Inferior parietal cortex (tissue), 1 donor: ENCODE measurements around the gene COL18A1.

ENCODE experiments used
- DNase-seq: peaks from one replicate; pipeline ENCODE4 v3.0.0-alpha.2; 2016; ENCODE audit errors: extremely low spot score

The COL18A1 gene

DNA sequence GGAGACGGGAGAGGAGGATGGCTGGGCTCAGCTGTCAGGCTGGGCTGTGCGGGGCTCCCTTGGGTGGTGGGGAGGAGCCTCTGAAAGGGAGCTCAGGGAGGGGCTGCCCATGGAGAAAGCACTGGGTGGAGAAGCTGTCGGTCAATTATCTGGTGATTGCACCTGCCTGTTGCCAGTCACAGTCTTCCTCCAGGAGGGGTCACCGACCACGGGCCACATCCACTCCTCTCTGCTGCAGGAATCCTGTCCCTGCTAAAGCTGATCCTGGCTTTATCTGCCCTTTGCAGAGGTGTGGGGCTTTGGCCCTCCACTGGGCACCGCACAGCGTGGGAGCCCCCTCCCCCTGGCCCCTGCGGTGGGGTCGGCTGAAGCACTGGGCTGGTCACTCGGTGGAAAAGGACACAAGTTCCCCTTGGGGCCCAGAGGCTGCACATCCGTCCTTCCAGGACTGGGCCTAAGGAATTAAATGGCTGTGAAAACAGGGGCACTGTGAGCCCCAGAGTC lies 21.8 kb upstream of the COL18A1 start:
- no peak for DNase-seq

DNA sequence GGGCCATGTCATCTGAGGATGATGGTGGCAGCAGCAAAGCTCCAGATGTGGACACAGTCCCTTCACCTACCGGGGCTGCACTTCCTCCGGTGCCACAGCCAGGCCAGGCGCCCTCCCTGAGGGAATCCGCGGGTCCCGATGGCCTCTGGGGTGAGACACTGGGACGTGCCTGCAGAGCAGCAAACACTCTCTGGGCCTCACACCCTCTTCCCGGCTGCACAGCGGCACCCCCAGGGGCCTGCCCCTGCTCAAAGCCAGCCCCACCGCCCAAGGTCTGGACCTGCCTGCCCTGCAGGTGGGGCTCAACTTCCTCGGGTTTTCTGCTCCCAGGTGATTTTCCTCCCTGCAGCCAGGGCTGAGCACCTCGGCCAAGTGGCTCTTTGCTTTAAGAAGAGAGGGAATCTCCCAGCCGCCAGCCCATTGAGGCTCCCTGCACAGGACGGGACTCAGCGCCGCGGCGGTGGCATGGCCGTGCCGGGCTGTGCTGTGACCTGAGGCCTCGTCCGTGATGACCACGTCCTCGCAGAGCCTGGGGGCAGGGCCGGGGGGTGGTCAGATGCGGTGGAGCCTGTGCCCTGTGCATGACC lies 21.3 kb upstream of the COL18A1 start:
- DNase-seq: no peak

DNA sequence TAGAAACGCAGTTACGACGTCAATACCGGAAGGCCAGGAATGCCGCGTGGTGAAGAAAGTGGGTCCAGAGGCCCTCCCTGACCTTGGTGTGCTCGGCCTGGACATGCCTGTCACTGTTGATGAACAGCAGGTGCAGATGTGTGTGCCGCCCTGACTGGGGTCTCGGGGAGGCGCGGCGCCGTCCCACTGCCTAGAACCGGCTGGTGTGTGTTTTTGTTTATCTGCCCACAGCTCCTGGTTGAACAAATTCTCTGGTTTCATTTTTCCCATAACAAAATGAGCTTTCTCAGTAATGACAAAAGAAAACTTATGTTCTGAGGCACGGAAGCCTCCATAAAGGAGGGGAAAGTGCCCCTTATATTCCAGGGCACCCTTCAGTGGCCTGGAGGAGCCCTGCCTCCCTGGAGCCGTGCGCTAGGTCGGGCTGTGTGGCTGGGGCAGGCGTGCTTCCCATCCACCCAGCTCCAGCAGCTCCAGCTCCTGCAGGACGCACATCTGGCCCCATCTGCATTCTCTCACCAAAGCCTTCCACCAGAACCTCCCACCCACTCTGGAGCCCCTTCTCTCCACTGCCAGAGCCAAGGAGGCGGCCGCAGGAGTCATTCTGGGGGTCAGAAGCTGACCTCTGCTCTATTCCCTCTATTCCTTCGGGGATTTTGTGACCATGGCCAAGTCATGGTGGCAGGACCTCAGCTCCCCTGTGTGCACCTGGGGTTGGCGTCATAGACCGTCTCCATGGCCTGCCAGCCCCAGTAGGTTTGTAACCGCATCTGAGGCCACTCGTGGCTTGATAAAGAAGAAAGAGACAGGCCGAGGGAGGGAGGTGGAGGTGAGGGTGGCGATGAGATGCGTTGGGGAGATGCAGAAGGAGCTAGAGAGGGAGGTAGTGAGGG lies 20.1 kb upstream of the COL18A1 start:
- DNase-seq: no peak

DNA sequence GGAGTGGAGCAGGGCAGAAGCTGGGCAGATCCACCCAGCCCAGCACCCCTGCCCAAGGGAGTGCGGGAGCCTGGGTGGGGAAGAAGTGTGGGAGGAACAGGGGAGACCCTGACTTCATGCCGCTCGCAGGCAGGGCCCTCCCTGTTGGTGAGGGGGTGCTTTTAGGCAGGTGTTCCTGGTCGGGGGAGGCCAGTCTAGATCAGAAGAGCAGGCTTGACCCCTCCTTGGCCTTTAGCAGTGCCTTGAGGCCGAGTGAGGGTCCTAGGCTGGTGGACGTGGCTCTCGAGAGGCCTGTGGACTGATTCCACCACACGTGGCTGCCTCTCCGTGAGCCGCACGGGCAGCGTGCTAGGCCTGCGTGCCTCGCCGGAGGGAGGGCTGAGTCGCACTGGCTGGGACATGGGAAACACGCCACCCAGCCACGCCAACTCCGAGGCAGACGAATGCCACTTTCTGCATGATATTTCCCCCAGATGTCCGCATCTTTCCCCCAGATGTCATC lies 19.4 kb upstream of the COL18A1 start:
- no peak for DNase-seq

DNA sequence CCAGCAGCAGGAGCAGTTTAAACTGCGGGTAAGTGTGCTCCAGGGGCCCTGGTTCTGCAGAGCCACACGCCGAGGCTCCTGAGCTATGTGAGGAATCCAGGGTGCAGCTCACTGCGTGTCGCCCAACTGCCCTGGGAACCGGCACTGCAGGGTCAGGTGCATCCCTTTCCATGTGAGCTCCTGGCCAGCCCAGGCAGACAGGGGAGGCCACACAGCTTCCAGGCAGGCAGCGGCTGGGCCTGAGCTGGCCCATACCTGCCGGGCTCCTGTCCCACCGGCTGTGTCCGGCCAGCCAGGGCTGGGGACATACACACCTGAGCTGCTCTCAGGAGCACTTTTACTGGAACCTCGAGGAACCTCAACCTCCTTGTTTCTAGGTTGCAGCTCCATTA lies 18.6 kb upstream of the COL18A1 start:
- no peak for DNase-seq

DNA sequence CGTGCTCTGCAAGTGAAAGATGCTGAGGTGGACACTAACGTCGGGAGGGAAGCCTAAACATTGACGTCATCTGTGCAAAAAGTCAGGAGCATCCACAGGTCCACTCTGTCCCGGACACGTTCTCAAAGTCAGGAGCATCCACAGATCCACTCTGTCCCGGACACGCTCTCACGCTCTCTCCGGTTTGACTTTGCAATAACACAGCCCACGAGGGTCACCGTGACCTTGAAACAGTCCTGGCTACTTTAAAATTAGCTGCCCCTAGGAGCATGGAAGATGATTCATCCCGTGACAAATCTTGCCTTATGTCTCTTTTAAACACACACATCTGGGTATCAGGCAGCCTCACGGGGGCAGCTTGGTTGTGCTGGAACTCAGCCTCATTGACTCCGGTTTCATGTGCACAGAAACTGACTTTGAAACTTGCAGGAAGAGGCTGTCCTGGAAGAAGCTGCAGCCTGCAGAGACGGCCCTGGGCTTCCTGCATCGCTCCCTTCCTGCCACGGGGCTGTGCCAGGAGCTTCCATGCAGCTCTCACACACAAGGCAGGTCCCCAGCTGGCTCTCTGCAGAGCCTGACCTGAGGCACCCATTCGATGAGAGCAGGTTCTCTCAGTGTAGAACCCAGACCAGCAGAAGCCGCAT lies 18.1 kb upstream of the COL18A1 start:
- DNase-seq: no peak

DNA sequence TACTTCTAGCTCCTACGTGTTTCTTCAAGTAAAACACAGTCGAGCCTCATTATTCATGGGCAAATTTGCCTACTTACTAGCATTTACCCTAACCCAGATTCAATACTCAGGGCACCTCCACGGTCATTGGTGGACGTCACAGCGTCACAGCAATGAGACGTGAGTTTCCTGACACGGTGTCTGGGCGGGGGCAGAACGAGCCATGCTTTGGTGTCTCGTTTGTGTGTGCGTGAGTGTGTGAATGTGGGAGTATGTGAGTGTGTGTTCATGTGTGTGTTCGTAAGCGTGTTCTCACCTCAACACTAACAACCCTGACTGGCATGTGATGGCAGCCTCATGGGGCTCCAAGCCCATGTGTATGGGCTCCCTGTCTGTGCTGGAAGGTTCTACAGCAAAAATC lies 17.5 kb upstream of the COL18A1 start:
- DNase-seq: no peak

DNA sequence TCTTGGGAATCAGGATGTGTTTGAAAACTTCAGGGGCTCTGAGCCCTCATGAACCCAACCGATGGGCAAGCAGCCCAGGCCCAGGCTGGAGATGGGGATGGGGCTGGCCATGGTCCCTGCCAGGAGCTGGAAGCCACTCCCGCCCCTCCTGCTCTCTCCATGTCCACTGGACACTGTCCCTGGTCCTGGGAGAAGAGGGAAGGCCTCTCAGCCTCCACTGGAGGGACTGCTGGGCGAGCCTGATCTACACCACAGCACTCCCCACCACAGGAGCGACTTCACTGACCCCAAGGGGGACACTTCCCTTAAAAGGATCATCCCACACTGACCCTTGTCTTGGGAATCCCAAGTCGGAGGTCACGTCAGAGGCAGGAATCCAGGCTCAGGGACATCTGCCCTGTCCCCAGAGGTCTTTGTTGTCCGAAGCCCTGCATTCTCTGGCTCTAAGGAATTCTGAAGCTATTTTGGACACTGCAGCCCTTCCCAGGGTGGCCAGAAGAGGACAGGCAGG lies 16.9 kb upstream of the COL18A1 start:
- DNase-seq: no peak

DNA sequence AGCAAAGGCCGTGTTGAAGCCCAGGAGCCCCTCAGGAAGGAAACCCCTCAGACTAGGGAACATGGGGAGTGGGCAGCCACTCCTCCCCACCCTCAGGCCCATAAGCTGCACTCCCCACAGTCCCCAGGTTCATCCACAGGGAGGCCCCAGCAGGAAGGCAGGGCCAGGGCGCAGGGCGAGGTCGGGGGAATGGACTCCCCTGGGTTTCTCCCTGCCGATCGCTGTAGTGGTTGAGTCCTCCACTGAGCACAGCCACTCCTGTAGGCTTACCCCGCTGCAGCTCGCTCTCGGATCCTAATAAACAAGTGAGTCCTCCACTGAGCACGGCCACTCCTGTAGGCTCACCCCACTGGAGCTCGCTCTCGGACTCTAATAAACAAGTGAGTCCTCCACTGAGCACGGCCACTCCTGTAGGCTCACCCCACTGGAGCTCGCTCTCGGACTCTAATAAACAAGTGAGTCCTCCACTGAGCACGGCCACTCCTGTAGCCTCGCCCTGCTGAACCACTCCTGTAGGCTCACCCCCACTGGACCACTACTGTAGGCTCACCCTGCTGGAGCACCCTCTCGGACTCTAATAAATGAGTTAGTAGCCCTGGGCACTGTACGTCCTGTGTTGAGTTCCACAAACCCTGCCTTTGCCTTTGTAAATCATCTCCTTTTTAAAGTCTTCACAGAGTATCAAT lies 16.2 kb upstream of the COL18A1 start:
- DNase-seq: no peak

DNA sequence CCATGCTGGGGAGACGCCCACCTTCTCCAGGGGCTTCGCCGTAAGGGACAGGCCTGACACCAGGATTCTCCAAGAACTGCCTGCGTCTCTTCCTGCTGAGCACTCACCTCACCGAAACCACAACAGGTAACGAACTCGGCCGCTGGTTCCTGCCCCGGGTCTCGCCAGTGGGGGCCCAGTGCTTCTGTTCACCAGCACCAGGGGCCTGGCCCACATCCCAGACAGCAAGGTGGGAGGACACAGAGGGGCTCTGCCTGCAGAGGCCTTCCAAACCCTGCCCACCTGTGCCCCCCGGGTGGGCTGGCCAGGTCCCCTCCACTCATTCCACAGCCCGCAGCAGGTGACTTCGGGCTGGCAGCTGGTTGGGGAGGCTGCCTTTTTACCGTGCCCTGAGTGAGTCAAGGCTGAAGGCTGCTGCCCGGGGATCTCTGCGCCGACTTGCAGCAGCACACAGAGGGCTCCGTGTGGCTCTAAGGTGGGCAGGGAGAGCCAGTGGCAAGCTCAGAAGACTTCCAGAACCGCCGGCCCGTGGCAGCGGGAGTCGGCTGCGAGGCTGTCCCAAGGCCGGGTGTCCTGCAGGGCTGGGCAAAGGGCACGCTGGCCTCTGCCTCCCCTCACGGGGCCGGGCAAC lies 14.7 kb upstream of the COL18A1 start:
- no peak for DNase-seq

DNA sequence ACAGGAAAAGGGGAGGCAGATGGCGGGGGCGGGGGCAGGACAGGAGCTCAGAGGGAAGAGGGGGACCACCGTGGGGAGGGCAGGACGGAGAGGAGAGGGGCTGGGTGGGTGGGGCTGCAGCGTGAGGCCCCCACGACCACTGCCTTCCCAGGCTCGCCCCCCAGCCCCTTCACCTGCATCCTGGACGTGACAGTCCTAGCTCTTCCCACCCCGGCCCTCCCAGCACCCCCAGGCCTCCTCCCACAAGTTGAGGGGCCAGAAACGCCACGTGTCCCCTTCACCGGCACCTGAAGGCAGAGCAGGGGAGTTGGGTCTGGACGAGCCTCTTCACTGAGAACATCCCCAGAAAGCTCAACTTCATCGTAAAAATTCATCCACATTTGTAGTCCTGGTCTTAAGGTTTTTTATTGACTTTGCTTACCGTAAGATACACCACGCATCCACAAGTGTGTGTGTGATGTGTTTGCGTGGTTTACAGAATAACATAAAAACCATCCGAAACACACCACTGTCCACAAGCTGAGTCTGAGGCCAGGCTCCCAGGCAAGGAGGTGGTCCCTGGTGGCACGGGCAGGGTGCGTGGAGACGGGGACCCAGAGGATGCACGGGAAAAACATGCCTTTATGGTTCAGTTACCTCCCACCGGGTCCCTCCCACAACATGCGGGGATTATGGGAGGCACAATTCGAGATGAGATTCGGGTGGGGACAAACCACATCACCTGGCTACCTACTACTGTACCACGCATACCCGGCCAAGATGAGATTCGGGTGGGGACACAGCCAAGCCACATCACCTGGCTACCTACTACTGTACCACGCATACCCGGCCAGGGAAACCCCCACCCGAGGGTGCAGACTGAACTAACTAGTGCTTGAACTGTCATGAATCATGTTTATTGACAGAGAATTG lies 13.9 kb upstream of the COL18A1 start:
- no peak for DNase-seq

DNA sequence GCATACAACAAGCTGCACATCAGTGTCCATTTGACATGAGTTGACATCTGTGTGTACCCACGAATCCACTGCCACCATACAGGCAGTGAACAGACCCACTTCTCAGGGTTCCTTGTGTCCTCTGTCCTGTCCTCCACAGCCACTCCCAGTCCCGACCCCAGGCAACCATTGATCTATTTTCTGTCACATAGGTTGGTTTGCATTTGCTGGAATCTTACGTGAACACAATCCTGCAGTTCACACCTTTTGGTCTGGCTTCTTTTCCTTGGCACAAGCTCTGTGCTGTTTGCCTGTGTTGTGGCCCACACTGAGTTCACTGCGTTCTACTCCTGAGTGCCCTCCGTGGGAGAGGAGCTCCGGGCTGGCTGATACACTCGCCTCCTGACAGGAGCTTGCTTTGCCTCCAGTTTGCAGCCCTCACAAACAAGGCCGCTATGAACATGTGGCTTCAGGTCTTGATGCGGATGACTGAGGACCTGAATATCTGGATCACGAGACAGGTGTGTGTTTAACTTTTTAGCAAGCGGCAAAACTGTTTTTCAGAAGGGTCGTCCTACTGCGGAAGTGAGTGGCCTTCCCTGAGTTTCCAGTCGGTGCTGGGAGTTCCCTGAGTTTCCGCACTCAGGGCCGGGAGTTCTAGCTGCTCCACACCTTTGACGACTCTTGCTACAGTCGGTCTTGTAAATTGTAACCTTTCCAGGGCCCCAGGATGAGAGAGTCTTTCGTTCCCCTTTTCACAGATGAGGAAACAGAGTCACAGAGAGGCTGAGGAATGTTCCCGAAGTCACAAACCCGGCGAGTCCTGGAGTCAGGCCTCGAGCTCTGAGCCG lies 13.0 kb upstream of the COL18A1 start:
- no peak for DNase-seq

DNA sequence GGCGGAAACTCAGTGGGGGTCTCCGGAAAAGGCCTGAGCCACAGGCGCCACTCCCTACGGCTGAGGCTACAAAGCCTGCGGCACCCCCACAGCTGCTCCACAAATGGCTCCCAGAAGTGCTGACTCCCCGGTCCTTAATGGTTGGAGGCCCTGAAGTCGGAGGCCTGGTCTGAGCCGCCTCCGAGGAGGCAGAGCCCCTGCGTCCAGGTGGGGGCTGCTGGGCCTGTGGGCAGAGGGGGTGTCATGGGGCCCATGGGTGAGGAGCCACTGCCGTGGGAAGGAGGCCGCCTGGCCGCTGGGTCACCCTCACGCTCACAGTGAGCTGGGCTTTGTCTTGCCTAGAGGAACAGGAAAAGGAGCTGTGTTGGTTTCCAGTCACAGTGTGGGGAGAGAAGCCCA lies 12.4 kb upstream of the COL18A1 start:
- no peak for DNase-seq

DNA sequence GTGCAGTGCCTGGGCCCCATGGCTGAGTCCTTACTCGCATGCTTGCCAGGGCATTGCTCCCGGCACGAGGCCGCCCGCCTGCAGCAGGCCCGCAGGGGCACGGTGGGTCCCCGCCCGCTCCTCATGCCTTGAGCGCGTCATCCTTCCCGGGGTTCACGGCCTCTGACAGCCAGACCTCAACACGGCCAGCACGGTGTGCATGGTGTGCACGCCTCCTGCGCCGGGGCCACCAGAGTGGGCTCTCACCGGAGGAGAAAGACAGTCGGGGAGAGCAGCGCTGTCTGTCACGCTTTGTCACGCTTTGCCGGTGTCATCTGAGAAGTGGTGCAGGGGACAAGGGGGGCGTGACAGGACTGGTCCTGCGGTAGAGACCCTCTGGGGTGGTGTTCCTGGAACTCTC lies 11.9 kb upstream of the COL18A1 start:
- DNase-seq: no peak

DNA sequence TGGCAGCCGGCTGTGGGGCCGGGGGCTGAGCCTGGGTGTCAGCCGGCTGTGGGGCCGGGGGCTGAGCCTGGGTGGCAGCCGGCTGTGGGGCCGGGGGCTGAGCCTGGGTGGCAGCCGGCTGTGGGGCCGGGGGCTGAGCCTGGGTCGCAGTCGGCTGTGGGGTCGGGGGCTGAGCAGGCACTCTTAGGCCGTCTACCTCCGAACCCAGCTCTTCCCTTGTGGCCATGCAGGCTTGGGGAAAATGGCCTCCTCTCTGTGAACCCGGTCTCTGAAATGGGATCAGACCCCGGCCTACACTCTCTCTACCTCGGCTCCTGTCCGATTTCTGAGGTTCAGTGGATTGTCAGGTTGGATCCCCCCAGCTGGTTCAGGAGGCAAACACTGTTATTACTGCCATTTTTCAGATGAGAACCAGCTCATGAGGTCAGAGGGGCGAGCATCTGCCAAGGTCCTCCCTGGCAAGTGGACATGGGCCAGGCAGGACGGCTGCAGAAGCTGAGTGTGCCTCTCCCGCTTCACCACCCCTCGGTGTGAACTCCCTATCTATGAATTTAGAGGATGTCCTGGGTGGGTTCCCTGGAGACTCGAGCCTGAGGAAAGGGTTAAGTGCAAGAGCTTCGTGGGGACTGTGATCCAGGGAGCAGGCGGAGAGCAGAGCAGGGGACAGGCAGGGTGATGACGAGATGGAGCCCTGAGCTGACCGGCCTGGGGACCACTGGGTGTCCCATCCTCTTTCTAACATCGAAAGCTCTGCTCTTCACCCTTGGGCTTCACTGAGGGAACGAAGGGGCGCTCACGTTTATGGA lies 10.9 kb upstream of the COL18A1 start:
- no peak for DNase-seq

DNA sequence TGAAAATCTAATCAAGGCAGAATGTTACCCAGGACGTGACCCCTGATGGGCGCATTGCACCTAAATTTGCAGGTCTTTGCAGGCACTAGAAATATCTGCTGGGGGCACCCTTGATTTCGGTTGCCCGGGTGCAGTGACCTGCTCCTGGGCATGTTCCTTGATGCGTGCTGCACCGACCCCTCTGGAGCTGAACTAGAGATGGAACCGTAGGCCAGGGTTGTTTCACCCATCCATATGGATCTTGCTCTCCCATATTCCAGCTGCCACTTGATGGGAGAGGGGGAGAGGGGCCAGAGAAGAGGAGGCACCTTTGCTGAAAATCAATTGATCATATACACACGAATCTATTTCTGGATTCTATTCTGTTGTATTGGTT lies 8.4 kb upstream of the COL18A1 start:
- no peak for DNase-seq

DNA sequence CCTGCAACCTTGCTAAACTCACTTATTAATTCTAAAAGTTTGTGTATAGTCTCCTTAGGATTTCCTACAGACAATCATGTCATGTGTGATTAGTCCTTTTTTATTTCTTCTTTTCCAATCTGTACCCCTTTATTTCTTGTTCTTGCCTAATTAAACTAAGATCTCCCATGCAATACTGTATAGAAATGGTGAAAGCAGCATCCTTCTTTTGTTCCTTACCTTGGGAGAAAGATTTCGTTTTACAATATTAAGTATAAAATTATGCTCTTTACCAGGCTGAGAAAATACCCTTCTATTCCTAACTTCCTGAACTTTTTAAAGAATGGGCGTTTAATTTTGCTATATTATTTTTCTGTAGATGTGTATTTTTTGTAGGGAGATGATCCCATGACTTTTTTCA lies 7.6 kb upstream of the COL18A1 start:
- no peak for DNase-seq

DNA sequence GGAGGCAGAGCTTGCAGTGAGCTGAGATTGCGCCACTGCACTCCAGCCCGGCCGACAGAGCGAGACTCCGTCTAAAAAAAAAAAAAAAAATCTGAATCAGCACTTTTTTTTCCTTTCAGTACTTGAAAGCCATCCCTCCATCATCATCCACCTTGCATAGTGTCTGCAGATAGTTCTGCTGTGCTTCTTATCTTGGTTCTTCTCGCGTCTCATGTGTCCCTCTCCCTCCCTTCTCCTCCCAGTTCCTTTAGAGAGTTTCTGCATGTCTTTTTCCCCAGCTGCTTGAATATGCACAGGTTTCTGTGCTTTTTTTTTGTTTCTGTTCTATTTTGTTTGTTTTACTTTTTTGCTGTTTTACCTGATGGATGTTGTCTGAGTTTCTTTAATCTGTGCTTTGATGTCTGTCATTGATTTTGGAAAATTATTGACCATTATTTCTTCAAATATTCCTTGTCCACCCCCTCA lies 3.9 kb upstream of the COL18A1 start:
- DNase-seq: no peak
